ENCODE data around the gene BACH1. TPM values are rescaled to one million over a fixed set of nuclear protein-coding genes. Genes with fewer than 3 reads are reported as not detected.
A peak's percentile ranks its signal among the peaks of the same experiment; 100 is the strongest.

BACH1 gene
- polyA plus RNA-seq, 1 donor = 47.1 TPM

GRCh38 chr21:29312981-29313380 lies 14.3 kb downstream of the BACH1 start:
- Histone ChIP-seq H3K27me3 (ENCODE audit: control insufficient read depth, insufficient read depth, low read length) (no peaks in the 10 kb centered on the region), H3K4me3 (ENCODE audit: low read length) (no peak overlapping the region), H3K4me1 (ENCODE audit: control insufficient read depth, insufficient read depth, low read length) (no peaks in the 10 kb centered on the region), H3K27ac (ENCODE audit: low read length) (no peak overlapping the region), H3K36me3 (ENCODE audit: control insufficient read depth, insufficient read depth, low read length) (no peaks in the 10 kb centered on the region), H3K9me3 (ENCODE audit: control insufficient read depth, low read depth, low read length) (no peaks in the 10 kb centered on the region)
- no CpG with 5 or more reads among the region's 7 CpGs for WGBS (ENCODE audit: insufficient coverage, low lambda C conversion rate)
- no peak for DNase-seq

GRCh38 chr21:29313662-29314408 lies 15.1 kb downstream of the BACH1 start:
- no peaks in the 10 kb centered on the region for H3K27me3 ChIP-seq (ENCODE audit: control insufficient read depth, insufficient read depth, low read length)
- H3K9me3 ChIP-seq (ENCODE audit: control insufficient read depth, low read depth, low read length) = no peaks in the 10 kb centered on the region
- no peak for DNase-seq
- no peak overlapping the region for H3K4me3 ChIP-seq (ENCODE audit: low read length)
- no peak overlapping the region for H3K27ac ChIP-seq (ENCODE audit: low read length)
- no peaks in the 10 kb centered on the region for H3K4me1 ChIP-seq (ENCODE audit: control insufficient read depth, insufficient read depth, low read length)
- no peaks in the 10 kb centered on the region for H3K36me3 ChIP-seq (ENCODE audit: control insufficient read depth, insufficient read depth, low read length)
- no CpG with 5 or more reads among the region's 2 CpGs for WGBS (ENCODE audit: insufficient coverage, low lambda C conversion rate)

- WGBS (ENCODE audit: insufficient coverage, low lambda C conversion rate) = no CpG with 5 or more reads among the region's 2 CpGs
- no peaks in the 10 kb centered on the region for H3K9me3 ChIP-seq (ENCODE audit: control insufficient read depth, low read depth, low read length)
- no peaks in the 10 kb centered on the region for H3K27me3 ChIP-seq (ENCODE audit: control insufficient read depth, insufficient read depth, low read length)
- no peak for DNase-seq
- peaks cover 4% of the 10 kb centered on the region for H3K4me1 ChIP-seq (ENCODE audit: control insufficient read depth, insufficient read depth, low read length)
- H3K4me3 ChIP-seq (ENCODE audit: low read length) = no peak overlapping the region
- no peaks in the 10 kb centered on the region for H3K36me3 ChIP-seq (ENCODE audit: control insufficient read depth, insufficient read depth, low read length)
- H3K27ac ChIP-seq (ENCODE audit: low read length) = no peak overlapping the region
Measured at GRCh38 chr21:29315131-29315749, 16.5 kb downstream of the BACH1 start.

DNA sequence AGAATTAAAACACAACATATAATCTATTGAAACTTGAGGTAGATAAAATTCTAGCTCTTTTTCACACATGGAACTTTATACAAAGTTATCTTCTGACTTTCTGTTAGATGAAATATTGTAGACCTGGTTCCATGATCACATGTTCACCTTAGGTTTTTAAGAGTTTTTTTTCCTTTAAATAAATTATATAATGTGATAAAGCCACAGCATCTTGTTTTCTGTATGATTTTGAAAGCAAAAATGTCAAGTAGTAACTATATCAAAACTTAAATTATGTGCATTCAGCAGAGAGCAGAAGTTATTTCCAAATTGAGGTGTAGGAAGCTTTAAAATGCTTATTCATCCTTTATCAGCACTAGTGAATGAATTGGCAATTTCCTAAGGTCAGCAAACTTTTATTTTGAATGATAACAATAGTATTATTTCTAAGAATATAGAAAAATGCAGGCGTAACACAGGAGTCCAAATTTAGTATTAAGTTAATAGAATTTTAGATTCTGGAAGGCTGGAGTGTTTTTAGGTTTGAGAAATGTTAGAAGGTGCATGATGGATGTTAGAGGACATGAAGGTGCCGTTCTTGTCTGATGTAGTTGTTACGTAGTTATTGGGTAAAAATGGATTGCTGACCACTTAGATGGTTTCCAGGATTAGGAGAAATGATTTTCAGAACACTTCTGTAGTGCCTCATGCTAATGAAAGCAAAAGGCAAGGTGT lies 17.5 kb downstream of the BACH1 start:
- DNase-seq = no peak
- H3K36me3 ChIP-seq (ENCODE audit: control insufficient read depth, insufficient read depth, low read length) = peaks cover 2% of the 10 kb centered on the region
- H3K4me3 ChIP-seq (ENCODE audit: low read length) = no peak overlapping the region
- WGBS (ENCODE audit: insufficient coverage, low lambda C conversion rate) = 100% methylated on average over 2 of the region's 3 CpGs
- H3K4me1 ChIP-seq (ENCODE audit: control insufficient read depth, insufficient read depth, low read length) = peaks cover 4% of the 10 kb centered on the region
- H3K27ac ChIP-seq (ENCODE audit: low read length) = no peak overlapping the region
- no peaks in the 10 kb centered on the region for H3K27me3 ChIP-seq (ENCODE audit: control insufficient read depth, insufficient read depth, low read length)
- no peaks in the 10 kb centered on the region for H3K9me3 ChIP-seq (ENCODE audit: control insufficient read depth, low read depth, low read length)

- Histone ChIP-seq H3K4me3 (ENCODE audit: low read length) (no peak overlapping the region), H3K36me3 (ENCODE audit: control insufficient read depth, insufficient read depth, low read length) (peaks cover 7% of the 10 kb centered on the region), H3K27ac (ENCODE audit: low read length) (no peak overlapping the region), H3K9me3 (ENCODE audit: control insufficient read depth, low read depth, low read length) (no peaks in the 10 kb centered on the region), H3K4me1 (ENCODE audit: control insufficient read depth, insufficient read depth, low read length) (peaks cover 4% of the 10 kb centered on the region), H3K27me3 (ENCODE audit: control insufficient read depth, insufficient read depth, low read length) (no peaks in the 10 kb centered on the region)
- WGBS (ENCODE audit: insufficient coverage, low lambda C conversion rate) = no CpG with 5 or more reads among the region's 4 CpGs
- no peak for DNase-seq
Measured at GRCh38 chr21:29316806-29317205, 18.1 kb downstream of the BACH1 start.

- H3K9me3 ChIP-seq (ENCODE audit: control insufficient read depth, low read depth, low read length) = no peaks in the 10 kb centered on the region
- DNase-seq = no peak
- H3K27me3 ChIP-seq (ENCODE audit: control insufficient read depth, insufficient read depth, low read length) = no peaks in the 10 kb centered on the region
- no CpG with 5 or more reads among the region's 2 CpGs for WGBS (ENCODE audit: insufficient coverage, low lambda C conversion rate)
- peaks cover 4% of the 10 kb centered on the region for H3K4me1 ChIP-seq (ENCODE audit: control insufficient read depth, insufficient read depth, low read length)
- H3K36me3 ChIP-seq (ENCODE audit: control insufficient read depth, insufficient read depth, low read length) = peaks cover 16% of the 10 kb centered on the region
- H3K27ac ChIP-seq (ENCODE audit: low read length) = no peak overlapping the region
- H3K4me3 ChIP-seq (ENCODE audit: low read length) = no peak overlapping the region
Measured at GRCh38 chr21:29318354-29318753, 19.6 kb downstream of the BACH1 start.

- Histone ChIP-seq H3K36me3 (ENCODE audit: control insufficient read depth, insufficient read depth, low read length) (peaks cover 19% of the 10 kb centered on the region), H3K27ac (ENCODE audit: low read length) (no peak overlapping the region), H3K9me3 (ENCODE audit: control insufficient read depth, low read depth, low read length) (no peaks in the 10 kb centered on the region), H3K4me1 (ENCODE audit: control insufficient read depth, insufficient read depth, low read length) (peaks cover 4% of the 10 kb centered on the region), H3K4me3 (ENCODE audit: low read length) (no peak overlapping the region), H3K27me3 (ENCODE audit: control insufficient read depth, insufficient read depth, low read length) (no peaks in the 10 kb centered on the region)
- DNase-seq = peak in 1 of 2 donors; percentile 25
- 80% methylated on average over 1 of the region's 6 CpGs for WGBS (ENCODE audit: insufficient coverage, low lambda C conversion rate)
Measured at GRCh38 chr21:29320031-29320430, 21.3 kb downstream of the BACH1 start.

DNA sequence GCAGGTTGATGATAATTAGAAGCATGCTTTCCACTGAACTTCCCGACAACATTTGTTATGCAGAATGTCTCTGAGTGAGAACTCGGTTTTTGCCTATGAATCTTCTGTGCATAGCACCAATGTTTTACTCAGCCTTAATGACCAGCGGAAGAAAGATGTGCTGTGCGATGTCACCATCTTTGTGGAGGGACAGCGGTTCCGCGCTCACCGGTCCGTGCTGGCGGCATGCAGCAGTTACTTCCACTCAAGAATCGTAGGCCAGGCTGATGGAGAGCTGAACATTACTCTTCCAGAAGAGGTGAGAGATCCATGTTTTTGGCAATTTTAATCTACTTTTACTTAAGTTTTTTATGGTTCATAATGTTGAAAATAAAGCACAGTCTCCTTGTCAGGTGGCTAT lies 22.5 kb downstream of the BACH1 start:
- 100% methylated on average over 1 of the region's 11 CpGs for WGBS (ENCODE audit: insufficient coverage, low lambda C conversion rate)
- Histone ChIP-seq H3K9me3 (ENCODE audit: control insufficient read depth, low read depth, low read length) (no peaks in the 10 kb centered on the region), H3K36me3 (ENCODE audit: control insufficient read depth, insufficient read depth, low read length) (peaks cover 19% of the 10 kb centered on the region), H3K4me3 (ENCODE audit: low read length) (no peak overlapping the region), H3K4me1 (ENCODE audit: control insufficient read depth, insufficient read depth, low read length) (peaks cover 4% of the 10 kb centered on the region), H3K27ac (ENCODE audit: low read length) (no peak overlapping the region), H3K27me3 (ENCODE audit: control insufficient read depth, insufficient read depth, low read length) (no peaks in the 10 kb centered on the region)
- DNase-seq = no peak

- Histone ChIP-seq H3K9me3 (ENCODE audit: control insufficient read depth, low read depth, low read length) (no peaks in the 10 kb centered on the region), H3K4me3 (ENCODE audit: low read length) (no peak overlapping the region), H3K4me1 (ENCODE audit: control insufficient read depth, insufficient read depth, low read length) (peaks cover 4% of the 10 kb centered on the region), H3K36me3 (ENCODE audit: control insufficient read depth, insufficient read depth, low read length) (peaks cover 29% of the 10 kb centered on the region), H3K27me3 (ENCODE audit: control insufficient read depth, insufficient read depth, low read length) (no peaks in the 10 kb centered on the region), H3K27ac (ENCODE audit: low read length) (no peak overlapping the region)
- no peak for DNase-seq
- 88% methylated on average over 5 of the region's 11 CpGs for WGBS (ENCODE audit: insufficient coverage, low lambda C conversion rate)
Measured at GRCh38 chr21:29321932-29322928, 23.5 kb downstream of the BACH1 start.

DNA sequence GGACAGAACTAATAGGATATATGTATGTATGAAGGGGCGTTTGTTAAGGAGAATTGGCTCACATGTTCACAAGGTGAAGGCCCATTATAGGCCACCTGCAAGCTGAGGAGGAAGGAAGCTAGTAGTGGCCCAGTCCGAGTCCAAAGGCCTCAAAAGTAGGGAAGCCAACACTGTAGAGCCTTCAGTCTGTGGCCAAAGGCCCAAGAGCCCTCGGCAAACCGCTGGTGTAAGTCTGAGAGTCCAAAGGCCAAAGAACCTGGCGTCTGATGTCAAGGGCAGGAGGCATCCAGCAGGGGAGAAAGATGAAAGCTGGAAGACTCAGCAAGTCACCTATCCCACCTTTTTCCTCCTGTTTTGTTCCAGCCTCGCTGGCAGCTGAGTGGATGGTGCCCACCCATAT lies 24.5 kb downstream of the BACH1 start:
- Histone ChIP-seq H3K4me3 (ENCODE audit: low read length) (no peak overlapping the region), H3K9me3 (ENCODE audit: control insufficient read depth, low read depth, low read length) (no peaks in the 10 kb centered on the region), H3K4me1 (ENCODE audit: control insufficient read depth, insufficient read depth, low read length) (peaks cover 4% of the 10 kb centered on the region), H3K27me3 (ENCODE audit: control insufficient read depth, insufficient read depth, low read length) (no peaks in the 10 kb centered on the region), H3K27ac (ENCODE audit: low read length) (no peak overlapping the region), H3K36me3 (ENCODE audit: control insufficient read depth, insufficient read depth, low read length) (peaks cover 37% of the 10 kb centered on the region)
- peak in 1 of 2 donors; percentile 30 for DNase-seq
- no CpG with 5 or more reads among the region's 6 CpGs for WGBS (ENCODE audit: insufficient coverage, low lambda C conversion rate)
